Mucosa of stomach (tissue), 1 donor: ENCODE data around the gene ADI1.

ENCODE experiments used
- H3K27me3 ChIP-seq: one replicate; pipeline ENCODE4 v1.7.0; 2013; ENCODE audit warnings: mild to moderate bottlenecking, low read length; ENCODE audit not compliant: control insufficient read depth, insufficient read depth
- H3K36me3 ChIP-seq: one replicate; pipeline ENCODE4 v1.7.0; 2013; ENCODE audit warnings: low read length; ENCODE audit not compliant: control insufficient read depth, insufficient read depth
- H3K4me1 ChIP-seq: one replicate; pipeline ENCODE4 v1.7.0; 2013; ENCODE audit warnings: mild to moderate bottlenecking, low read length; ENCODE audit not compliant: control insufficient read depth, insufficient read depth
- H3K4me3 ChIP-seq: one replicate; pipeline ENCODE4 v1.7.0; 2013; ENCODE audit warnings: low read length
- H3K9ac ChIP-seq: one replicate; pipeline ENCODE4 v1.7.0; 2013; ENCODE audit warnings: mild to moderate bottlenecking, low read length, moderate library complexity
- H3K9me3 ChIP-seq: one replicate; pipeline ENCODE4 v1.7.0; 2013; ENCODE audit warnings: mild to moderate bottlenecking, low read length, moderate library complexity; ENCODE audit not compliant: control insufficient read depth
- donor health status: Pancreatic carcinoma.

ADI1 gene

GRCh38 chr2:3519255-3520205 lies at the start of gene ADI1:
ADI1 (minus strand) TSS chr2:3519531; CDS start chr2:3519487, 44 bp downstream.
- Histone ChIP-seq H3K4me1 (peaks cover 25% of the 10 kb centered on the region), H3K4me3 (peak within 1 kb of the TSS; percentile 23)

GRCh38 chr2:3566806-3567205 lies 47.5 kb upstream of the ADI1 start:
- Histone ChIP-seq H3K36me3 (no peaks in the 10 kb centered on the region), H3K9me3 (no peaks in the 10 kb centered on the region), H3K27me3 (no peaks in the 10 kb centered on the region), H3K4me1 (no peaks in the 10 kb centered on the region), H3K9ac (no peak overlapping the region), H3K4me3 (no peak overlapping the region)

More at GRCh38 chr2:3519255-3520205, at the start of gene ADI1:
- Histone ChIP-seq H3K27me3 (no peaks in the 10 kb centered on the region), H3K9ac (peak within 1 kb of the TSS; percentile 89), H3K36me3 (no peaks in the 10 kb centered on the region), H3K9me3 (no peaks in the 10 kb centered on the region)

- H3K4me1 ChIP-seq: no peaks in the 10 kb centered on the region
- no peak overlapping the region for H3K9ac ChIP-seq
- no peak overlapping the region for H3K4me3 ChIP-seq
- H3K27me3 ChIP-seq: no peaks in the 10 kb centered on the region
- H3K9me3 ChIP-seq: no peaks in the 10 kb centered on the region
- no peaks in the 10 kb centered on the region for H3K36me3 ChIP-seq
Measured at GRCh38 chr2:3565117-3565516, 45.8 kb upstream of the ADI1 start.

- H3K4me1 ChIP-seq: no peaks in the 10 kb centered on the region
- H3K27me3 ChIP-seq: no peaks in the 10 kb centered on the region
- no peak overlapping the region for H3K4me3 ChIP-seq
- H3K9ac ChIP-seq: no peak overlapping the region
- no peaks in the 10 kb centered on the region for H3K9me3 ChIP-seq
- H3K36me3 ChIP-seq: no peaks in the 10 kb centered on the region
Measured at GRCh38 chr2:3563521-3563976, 44.2 kb upstream of the ADI1 start.

GRCh38 chr2:3558205-3559014 lies 39.1 kb upstream of the ADI1 start, which contains the start of gene RNASEH1:
RNASEH1 (minus strand) TSS chr2:3558333; CDS start chr2:3558260, 73 bp downstream.
- no peaks in the 10 kb centered on the region for H3K9me3 ChIP-seq
- peak within 1 kb of the TSS; percentile 86 for H3K9ac ChIP-seq
- no peaks in the 10 kb centered on the region for H3K27me3 ChIP-seq
- H3K4me3 ChIP-seq: peak within 1 kb of the TSS; percentile 51
- H3K4me1 ChIP-seq: peaks cover 6% of the 10 kb centered on the region
- H3K36me3 ChIP-seq: peaks cover 6% of the 10 kb centered on the region

- Histone ChIP-seq H3K27me3 (no peaks in the 10 kb centered on the region), H3K9me3 (no peaks in the 10 kb centered on the region), H3K4me3 (peak overlapping the region; percentile 43), H3K36me3 (peaks cover 6% of the 10 kb centered on the region), H3K9ac (peak overlapping the region; percentile 86), H3K4me1 (peaks cover 6% of the 10 kb centered on the region)
Measured at GRCh38 chr2:3557639-3558204, 38.4 kb upstream of the ADI1 start.

- H3K4me3 ChIP-seq: no peak overlapping the region
- peaks cover 11% of the 10 kb centered on the region for H3K36me3 ChIP-seq
- peaks cover 6% of the 10 kb centered on the region for H3K4me1 ChIP-seq
- H3K9me3 ChIP-seq: no peaks in the 10 kb centered on the region
- H3K9ac ChIP-seq: no peak overlapping the region
- no peaks in the 10 kb centered on the region for H3K27me3 ChIP-seq
Measured at GRCh38 chr2:3553946-3554345, 34.6 kb upstream of the ADI1 start.

- no peaks in the 10 kb centered on the region for H3K4me1 ChIP-seq
- no peaks in the 10 kb centered on the region for H3K9me3 ChIP-seq
- H3K27me3 ChIP-seq: no peaks in the 10 kb centered on the region
- no peak overlapping the region for H3K9ac ChIP-seq
- H3K4me3 ChIP-seq: no peak overlapping the region
- peaks cover 10% of the 10 kb centered on the region for H3K36me3 ChIP-seq
Measured at GRCh38 chr2:3547915-3548314, 28.6 kb upstream of the ADI1 start.

- H3K9me3 ChIP-seq: no peaks in the 10 kb centered on the region
- no peak overlapping the region for H3K4me3 ChIP-seq
- H3K36me3 ChIP-seq: peaks cover 10% of the 10 kb centered on the region
- no peaks in the 10 kb centered on the region for H3K27me3 ChIP-seq
- H3K9ac ChIP-seq: no peak overlapping the region
- H3K4me1 ChIP-seq: no peaks in the 10 kb centered on the region
Measured at GRCh38 chr2:3545788-3546478, 26.6 kb upstream of the ADI1 start.

- Histone ChIP-seq H3K4me1 (no peaks in the 10 kb centered on the region), H3K36me3 (peaks cover 3% of the 10 kb centered on the region), H3K9ac (no peak overlapping the region), H3K27me3 (no peaks in the 10 kb centered on the region), H3K9me3 (no peaks in the 10 kb centered on the region), H3K4me3 (no peak overlapping the region)
Measured at GRCh38 chr2:3543023-3543683, 23.8 kb upstream of the ADI1 start.

GRCh38 chr2:3542107-3542506 lies 22.8 kb upstream of the ADI1 start:
- H3K27me3 ChIP-seq: no peaks in the 10 kb centered on the region
- H3K9ac ChIP-seq: no peak overlapping the region
- peaks cover 2% of the 10 kb centered on the region for H3K4me1 ChIP-seq
- H3K9me3 ChIP-seq: no peaks in the 10 kb centered on the region
- no peak overlapping the region for H3K4me3 ChIP-seq
- H3K36me3 ChIP-seq: no peaks in the 10 kb centered on the region
